Measurements from ENCODE around the gene MFAP4. TPM values are rescaled to one million over a fixed set of nuclear protein-coding genes. Genes with fewer than 3 reads are reported as not detected.

Gene MFAP4
- total and polyA plus RNA-seq, 9 of the 15 experiments (the other 6 are each of a cell fraction or from before 2014, with no cell fraction given) = 0.07 to 0.24 TPM; not detected in 7

DNA sequence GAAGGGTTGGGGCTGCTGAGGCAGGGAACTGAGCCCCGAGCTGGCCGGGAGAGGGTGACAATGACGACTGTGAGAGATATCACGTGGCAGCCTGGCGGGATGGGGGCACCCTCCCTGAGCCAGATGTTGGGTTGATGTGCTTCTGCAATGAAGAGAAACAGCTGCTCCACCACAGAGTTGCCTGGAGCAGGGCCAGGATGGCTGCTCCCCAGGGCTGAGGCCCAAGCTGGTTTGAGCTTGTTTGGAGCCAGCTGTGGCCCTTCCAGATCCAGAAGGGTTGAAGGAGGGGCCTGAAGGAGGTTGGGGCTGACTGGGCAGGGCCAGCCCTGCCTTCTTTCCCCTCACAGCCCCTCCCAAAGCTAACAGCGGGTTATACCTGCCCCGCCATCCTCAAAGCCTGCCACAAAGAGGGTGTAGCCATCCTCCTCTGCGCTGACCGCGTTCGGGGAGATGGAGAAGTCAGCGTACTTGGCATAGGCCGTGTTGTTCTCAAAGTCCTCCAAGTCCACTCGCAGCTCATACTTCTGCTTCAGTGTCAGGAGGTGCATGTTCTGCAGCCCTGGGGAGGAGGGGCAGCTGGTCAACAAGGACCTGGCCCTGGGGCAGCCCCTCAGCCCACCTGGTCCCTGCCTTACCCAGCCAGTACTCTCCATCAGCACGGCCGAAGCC, 2.1 kb downstream of the MFAP4 start (continued):
- no peak for TF ChIP-seq ETS2 (tag; IDR thresholded peaks at IDR 0.05; ENCODE audit: borderline replicate concordance, poor library complexity, severe bottlenecking)
- no peak for TF ChIP-seq HDAC2 (IDR thresholded peaks at IDR 0.05)
- TF ChIP-seq PATZ1 (CRISPR knock-in tag; IDR thresholded peaks at IDR 0.05; ENCODE audit: borderline replicate concordance) = no peak
- no peak for TF ChIP-seq CBX8 (IDR thresholded peaks at IDR 0.05; ENCODE audit: borderline replicate concordance, extremely low read depth, low read depth, low read length, poor library complexity, severe bottlenecking)
- TF ChIP-seq SMARCA5 (IDR thresholded peaks at IDR 0.05) = no peak
- TF ChIP-seq CEBPG (CRISPR knock-in tag; IDR thresholded peaks at IDR 0.05) = no peak
- no peak for TF ChIP-seq CEBPG (tag; conservative IDR thresholded peaks at IDR 0.05 in 1 of 2, IDR thresholded peaks at IDR 0.05 in 1 of 2)
- TF ChIP-seq ZFP30 (CRISPR knock-in tag; IDR thresholded peaks at IDR 0.05; ENCODE audit: borderline replicate concordance) = no peak
- no peak for TF ChIP-seq TGIF2 (CRISPR knock-in tag; IDR thresholded peaks at IDR 0.05)
- TF ChIP-seq SOX6 (IDR thresholded peaks at IDR 0.05) = no peak
- TF ChIP-seq PRPF4 (IDR thresholded peaks at IDR 0.05; ENCODE audit: insufficient read depth, low read depth, low read length, poor library complexity, severe bottlenecking) = no peak
- TF ChIP-seq PHB (CRISPR knock-in tag; IDR thresholded peaks at IDR 0.05) = no peak
- TF ChIP-seq, protein P1, sequence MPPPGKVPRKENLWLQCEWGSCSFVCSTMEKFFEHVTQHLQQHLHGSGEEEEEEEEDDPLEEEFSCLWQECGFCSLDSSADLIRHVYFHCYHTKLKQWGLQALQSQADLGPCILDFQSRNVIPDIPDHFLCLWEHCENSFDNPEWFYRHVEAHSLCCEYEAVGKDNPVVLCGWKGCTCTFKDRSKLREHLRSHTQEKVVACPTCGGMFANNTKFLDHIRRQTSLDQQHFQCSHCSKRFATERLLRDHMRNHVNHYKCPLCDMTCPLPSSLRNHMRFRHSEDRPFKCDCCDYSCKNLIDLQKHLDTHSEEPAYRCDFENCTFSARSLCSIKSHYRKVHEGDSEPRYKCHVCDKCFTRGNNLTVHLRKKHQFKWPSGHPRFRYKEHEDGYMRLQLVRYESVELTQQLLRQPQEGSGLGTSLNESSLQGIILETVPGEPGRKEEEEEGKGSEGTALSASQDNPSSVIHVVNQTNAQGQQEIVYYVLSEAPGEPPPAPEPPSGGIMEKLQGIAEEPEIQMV (tag; conservative IDR thresholded peaks at IDR 0.05; ENCODE audit: low read depth) = no peak
- peak; percentile 29; the same call in 1 of the 2 replicates for TF ChIP-seq L3MBTL2 (IDR thresholded peaks at IDR 0.05)
- TF ChIP-seq LARP7 (IDR thresholded peaks at IDR 0.05) = no peak
- TF ChIP-seq ZNF766 (CRISPR knock-in tag; conservative IDR thresholded peaks at IDR 0.05) = 0 out of 2 replicates have a peak, but pooled peaks have one; percentile 48
- no peak for TF ChIP-seq SETDB1 (IDR thresholded peaks at IDR 0.05; ENCODE audit: low read length)
- no peak for TF ChIP-seq MAFF (IDR thresholded peaks at IDR 0.05; ENCODE audit: low read length)
- no peak for TF ChIP-seq MYNN (IDR thresholded peaks at IDR 0.05)
- TF ChIP-seq MYNN (CRISPR knock-in tag; IDR thresholded peaks at IDR 0.05) = no peak
- TF ChIP-seq, protein P2, sequence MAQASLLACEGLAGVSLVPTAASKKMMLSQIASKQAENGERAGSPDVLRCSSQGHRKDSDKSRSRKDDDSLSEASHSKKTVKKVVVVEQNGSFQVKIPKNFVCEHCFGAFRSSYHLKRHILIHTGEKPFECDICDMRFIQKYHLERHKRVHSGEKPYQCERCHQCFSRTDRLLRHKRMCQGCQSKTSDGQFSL (CRISPR knock-in tag; IDR thresholded peaks at IDR 0.05) = no peak
- TF ChIP-seq, protein P2 (tag; IDR thresholded peaks at IDR 0.05) = no peak
- TF ChIP-seq MED1 (CRISPR knock-in tag; IDR thresholded peaks at IDR 0.05; ENCODE audit: borderline replicate concordance) = no peak
